Activated T-cell treated with anti-CD3 and anti-CD28 coated beads, Interleukin-2, amount 50 U/mL, for 24 hours (primary cell): Measurements from ENCODE around the gene CLTA.
A peak's percentile ranks its signal among the peaks of the same experiment; 100 is the strongest.

Experiments used
- DNase-seq: peaks from one replicate; pipeline ENCODE4 v3.0.0-alpha.2; 2020
- H3K27ac Mint-ChIP-seq: 2 replicates; pipeline ENCODE4 v1.8.0; 2020; ENCODE audit warnings: mild to moderate bottlenecking, mixed read lengths
- H3K27me3 Mint-ChIP-seq: 2 replicates; pipeline ENCODE4 v1.8.0; 2020; ENCODE audit warnings: mixed read lengths
- H3K36me3 Mint-ChIP-seq: 2 replicates; pipeline ENCODE4 v1.8.0; 2020; ENCODE audit warnings: low read depth, mixed read lengths
- H3K4me1 Mint-ChIP-seq: 2 replicates; pipeline ENCODE4 v1.8.0; 2020; ENCODE audit warnings: low read depth, mixed read lengths
- H3K4me3 Mint-ChIP-seq: 2 replicates; pipeline ENCODE4 v1.8.0; 2020; ENCODE audit warnings: mild to moderate bottlenecking, moderate library complexity, mixed read lengths
- H3K9me3 Mint-ChIP-seq: 2 replicates; pipeline ENCODE4 v1.8.0; 2020; ENCODE audit warnings: mixed read lengths

CLTA gene

DNA sequence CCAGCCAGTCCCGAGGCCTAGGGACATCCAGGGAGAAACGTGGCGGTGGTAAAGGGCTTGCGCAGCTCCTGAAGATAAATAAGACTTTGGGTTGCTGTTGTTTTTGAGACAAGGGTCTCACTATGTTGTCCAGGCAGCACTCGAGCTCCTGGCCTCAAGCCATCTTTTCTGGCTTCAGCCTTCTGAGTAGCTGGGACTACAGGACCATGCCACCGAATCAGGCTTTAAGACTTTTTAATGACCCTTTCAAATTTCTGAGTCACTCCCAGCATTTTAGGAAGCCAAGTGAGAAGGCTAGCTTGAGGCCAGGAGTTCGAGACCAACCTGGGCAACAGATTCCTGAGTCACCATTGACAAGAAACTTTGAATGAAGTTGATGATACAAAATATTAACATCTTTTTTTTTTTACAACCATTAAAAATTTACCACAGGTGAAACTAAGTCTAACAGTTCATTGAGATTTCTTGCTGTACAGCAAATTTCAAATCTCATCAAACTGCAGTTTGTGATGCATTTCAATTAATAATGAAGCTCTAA lies 68.3 kb downstream of the CLTA start:
- H3K4me3 Mint-ChIP-seq = peak overlapping the region; percentile 87
- no peaks in the 10 kb centered on the region for H3K27me3 Mint-ChIP-seq
- H3K9me3 Mint-ChIP-seq = no peaks in the 10 kb centered on the region
- peaks cover 8% of the 10 kb centered on the region for H3K36me3 Mint-ChIP-seq
- no peak for DNase-seq
- peaks cover 18% of the 10 kb centered on the region for H3K4me1 Mint-ChIP-seq
- H3K27ac Mint-ChIP-seq = peak overlapping the region; percentile 91
